NCI-H82 treated with DMSO at 0.1 percent for 48 hours (cell line): Measurements from ENCODE around the gene HSD17B14.
A peak's percentile ranks its signal among the peaks of the same experiment; 100 is the strongest.
"Not testable (repeated sequence)": the region's sequence is repeated elsewhere in the genome, so short reads cannot be mapped to it uniquely, and the experiment has no call there.

ENCODE experiments used
- DNase-seq: peaks from one replicate; lab custom pipeline; 2025; ENCODE audit not compliant: unreplicated experiment; lab: John Stamatoyannopoulos, UW

The HSD17B14 gene

GRCh38 chr19:48836089-48837017, at the start of gene HSD17B14:
Gene HSD17B14, minus strand, starts transcription at chr19:48836491. Its CDS starts 80 bp downstream, at chr19:48836411.
- DNase-seq, result peak; percentile 44

DNA sequence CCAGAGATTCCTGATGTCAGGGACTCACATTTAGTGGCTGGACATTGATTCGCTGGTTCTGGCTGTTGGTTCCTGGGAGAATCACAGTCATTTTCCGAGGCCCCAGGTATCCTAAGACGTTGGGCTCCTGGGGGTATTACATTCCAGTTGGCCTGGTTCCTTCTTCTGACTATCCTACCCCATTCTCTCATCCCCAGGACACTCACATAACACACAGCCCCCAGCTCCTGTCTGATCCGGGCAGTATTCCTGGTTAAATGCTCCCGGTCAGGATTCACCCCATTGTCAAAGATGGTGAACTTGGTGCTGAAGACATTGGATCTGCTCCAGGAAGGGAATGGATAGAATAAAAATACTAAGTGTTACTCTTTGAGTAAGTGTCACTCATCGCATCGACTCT, 47.4 kb upstream of the HSD17B14 start:
- no peak for DNase-seq

GRCh38 chr19:48881741-48882657, 45.7 kb upstream of the HSD17B14 start:
- peak; percentile 48 for DNase-seq

- DNase-seq, result peak; percentile 39
These were observed 43.4 kb upstream of the HSD17B14 start for GRCh38 chr19:48879696-48880095.

DNA sequence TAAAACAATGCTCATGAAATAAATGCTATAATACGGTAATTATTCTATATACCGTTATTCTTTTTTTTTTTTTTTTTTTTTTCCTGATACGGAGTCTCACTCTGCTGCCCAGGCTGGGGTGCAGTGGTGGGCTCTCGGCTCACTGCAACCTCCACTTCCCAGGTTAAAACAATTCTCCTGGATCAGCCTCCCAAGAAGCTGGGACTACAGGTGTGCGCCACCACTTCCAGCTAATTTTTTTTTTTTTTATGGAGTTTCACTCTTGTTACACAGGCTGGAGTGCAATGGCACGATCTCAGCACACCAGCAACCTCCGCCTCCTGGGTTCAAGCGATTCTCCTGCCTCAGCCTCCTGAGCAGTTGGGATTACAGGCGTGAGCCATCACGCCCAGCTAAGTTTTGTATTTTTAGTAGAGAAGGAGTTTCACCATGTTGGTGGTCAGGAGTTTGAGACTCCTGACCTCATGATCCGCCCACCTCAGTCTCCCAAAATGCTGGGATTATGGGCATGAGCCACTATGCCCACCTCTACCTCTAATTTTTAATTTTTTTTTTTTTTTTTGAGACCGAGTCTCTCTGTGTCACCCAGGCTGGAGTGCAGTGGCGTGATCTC, 42.8 kb upstream of the HSD17B14 start:
- DNase-seq, result no peak

DNA sequence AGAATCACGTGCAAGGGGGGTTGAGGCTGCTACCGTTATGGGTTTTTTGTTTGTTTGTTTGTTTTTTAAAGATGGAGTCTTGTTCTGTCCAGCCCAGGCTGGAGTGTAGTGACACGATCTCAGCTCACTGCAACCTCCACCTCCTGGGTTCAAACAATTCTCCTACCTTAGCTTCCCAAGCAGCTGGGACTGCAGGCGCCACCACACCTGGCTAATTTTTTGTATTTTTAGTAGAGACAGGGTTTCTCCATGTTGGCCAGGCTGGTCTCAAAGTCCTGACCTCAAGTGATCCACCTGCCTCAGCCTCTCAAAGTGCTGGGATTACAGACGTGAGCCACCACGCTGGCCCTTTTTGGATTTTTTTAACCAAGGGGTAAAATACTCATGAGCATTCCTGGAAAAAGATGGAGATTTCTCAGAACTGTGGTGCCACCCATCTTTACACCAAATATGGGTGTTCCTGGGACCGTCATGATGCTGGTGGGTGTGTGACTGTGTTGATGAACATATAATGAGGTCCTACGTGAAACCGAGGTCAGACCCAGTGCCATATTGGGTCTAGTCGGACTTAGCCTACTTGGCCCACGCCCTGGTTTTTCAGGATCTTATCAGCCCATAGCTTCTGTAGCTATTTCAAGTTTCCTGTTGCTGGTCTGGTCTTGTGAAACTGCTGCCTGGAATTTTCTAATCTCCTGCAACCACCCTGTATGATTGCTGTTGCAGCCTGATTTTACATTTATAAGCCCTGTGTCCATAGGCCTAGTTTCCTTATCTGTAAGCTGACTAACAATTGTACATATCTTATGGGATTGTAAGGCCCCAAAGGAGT, 42.1 kb upstream of the HSD17B14 start:
- no peak for DNase-seq

GRCh38 chr19:48877855-48878195, 41.5 kb upstream of the HSD17B14 start:
- DNase-seq, result no peak

GRCh38 chr19:48876043-48876981, 40.0 kb upstream of the HSD17B14 start:
- peak; percentile 15 for DNase-seq

GRCh38 chr19:48874303-48875135, 38.2 kb upstream of the HSD17B14 start:
- no peak for DNase-seq

- DNase-seq, result no peak
These were observed 37.4 kb upstream of the HSD17B14 start for GRCh38 chr19:48873476-48874302.

- peak; percentile 12 for DNase-seq
These were observed 36.7 kb upstream of the HSD17B14 start for GRCh38 chr19:48872884-48873475.

- peak; percentile 95 for DNase-seq
These were observed 36.0 kb upstream of the HSD17B14 start, which contains the start of gene PPP1R15A for GRCh38 chr19:48872182-48872883. Gene PPP1R15A, plus strand, starts transcription at chr19:48872421. Its CDS starts 813 bp downstream, at chr19:48873234.

- DNase-seq, result not testable (repeated sequence)
These were observed 35.3 kb upstream of the HSD17B14 start for GRCh38 chr19:48871471-48872181.

GRCh38 chr19:48870048-48870447, 33.8 kb upstream of the HSD17B14 start:
- DNase-seq, result no peak

GRCh38 chr19:48868114-48868886, 32.0 kb upstream of the HSD17B14 start, which contains the start of gene PLEKHA4:
Gene PLEKHA4, minus strand, starts transcription at chr19:48868617. Its CDS starts 997 bp downstream, at chr19:48867620.
- DNase-seq, result no peak
